NOMO-1 treated with DMSO at 0.1 percent for 48 hours (cell line): ENCODE measurements around the gene CDK5R2.
A peak's percentile ranks its signal among the peaks of the same experiment; 100 is the strongest.
"Not testable (repeated sequence)": the region's sequence is repeated elsewhere in the genome, so short reads cannot be mapped to it uniquely, and the experiment has no call there.

Source experiments
- DNase-seq: peaks from one replicate; lab custom pipeline; 2025; ENCODE audit not compliant: unreplicated experiment; lab: John Stamatoyannopoulos, UW

Gene CDK5R2

GRCh38 chr2:218959141-218959731 is at the start of gene CDK5R2:
TSS of gene CDK5R2 (plus strand) at chr2:218959666. CDS start at chr2:218959821, 155 bp downstream.
- peak; percentile 76 for DNase-seq

- no peak for DNase-seq
Measured at GRCh38 chr2:218910741-218911140, 48.7 kb upstream of the CDK5R2 start.

DNA sequence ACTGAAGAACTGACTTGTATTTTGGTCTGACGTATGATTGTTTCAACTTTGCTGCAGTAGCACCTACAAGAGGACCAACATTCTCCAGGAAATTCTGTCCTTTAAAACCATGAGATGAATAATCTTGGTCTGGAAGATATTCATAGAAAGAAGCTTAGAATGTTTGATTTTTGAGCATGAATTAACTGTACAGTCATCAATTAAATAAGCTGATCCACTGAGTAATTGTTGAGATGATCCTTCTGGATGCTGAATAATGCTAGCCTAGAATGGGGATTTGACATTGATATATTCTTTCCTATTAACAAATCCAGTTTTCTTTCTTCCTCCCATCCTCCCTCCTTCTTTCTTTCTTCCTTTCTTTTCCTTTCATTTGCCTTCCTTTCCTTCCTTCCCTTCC is 39.0 kb upstream of the CDK5R2 start:
- DNase-seq = no peak

- DNase-seq = no peak
Measured at GRCh38 chr2:218924757-218925156, 34.7 kb upstream of the CDK5R2 start.

GRCh38 chr2:218925434-218925833 is 34.0 kb upstream of the CDK5R2 start:
- DNase-seq = no peak

DNA sequence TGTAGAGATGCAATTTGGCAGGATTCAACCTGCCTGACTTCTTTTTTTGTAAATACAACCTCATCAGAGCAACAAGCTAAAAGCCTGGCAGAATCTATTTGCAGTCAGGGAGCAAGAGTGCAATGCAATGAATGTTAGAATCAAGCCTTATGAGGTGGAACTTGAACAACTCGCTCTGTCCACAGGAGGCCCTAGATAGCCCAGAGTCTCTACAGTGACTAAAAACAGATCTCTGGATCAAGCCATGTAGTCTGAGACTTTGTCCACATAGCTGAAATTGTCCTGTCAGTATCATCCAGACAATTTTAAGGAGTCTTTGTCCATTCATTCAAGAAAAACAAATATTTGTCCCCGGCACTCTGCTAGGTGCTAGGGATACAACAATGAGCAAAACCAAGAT is 32.0 kb upstream of the CDK5R2 start:
- DNase-seq = no peak

GRCh38 chr2:218927876-218928275 is 31.6 kb upstream of the CDK5R2 start:
- no peak for DNase-seq

DNA sequence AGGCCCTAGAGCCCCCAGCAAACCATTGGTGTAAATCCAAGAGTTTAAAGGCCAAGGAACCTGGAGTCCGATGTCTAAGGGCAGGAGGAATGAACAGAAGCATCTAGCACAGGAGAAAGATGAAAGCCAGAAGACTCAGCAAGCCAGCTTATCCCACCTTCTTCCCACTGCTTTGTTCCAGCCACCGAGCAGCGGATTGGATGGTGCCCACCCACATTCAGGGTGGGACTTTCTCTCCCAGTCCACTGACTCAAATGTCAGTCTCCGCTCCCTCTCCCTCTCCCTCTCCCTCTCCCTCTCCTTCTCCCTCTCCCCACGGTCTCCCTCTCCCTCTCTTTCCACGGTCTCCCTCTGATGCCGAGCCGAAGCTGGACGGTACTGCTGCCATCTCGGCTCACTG is 29.0 kb upstream of the CDK5R2 start:
- DNase-seq = not testable (repeated sequence)

GRCh38 chr2:218931751-218932150 is 27.7 kb upstream of the CDK5R2 start:
- not testable (repeated sequence) for DNase-seq

DNA sequence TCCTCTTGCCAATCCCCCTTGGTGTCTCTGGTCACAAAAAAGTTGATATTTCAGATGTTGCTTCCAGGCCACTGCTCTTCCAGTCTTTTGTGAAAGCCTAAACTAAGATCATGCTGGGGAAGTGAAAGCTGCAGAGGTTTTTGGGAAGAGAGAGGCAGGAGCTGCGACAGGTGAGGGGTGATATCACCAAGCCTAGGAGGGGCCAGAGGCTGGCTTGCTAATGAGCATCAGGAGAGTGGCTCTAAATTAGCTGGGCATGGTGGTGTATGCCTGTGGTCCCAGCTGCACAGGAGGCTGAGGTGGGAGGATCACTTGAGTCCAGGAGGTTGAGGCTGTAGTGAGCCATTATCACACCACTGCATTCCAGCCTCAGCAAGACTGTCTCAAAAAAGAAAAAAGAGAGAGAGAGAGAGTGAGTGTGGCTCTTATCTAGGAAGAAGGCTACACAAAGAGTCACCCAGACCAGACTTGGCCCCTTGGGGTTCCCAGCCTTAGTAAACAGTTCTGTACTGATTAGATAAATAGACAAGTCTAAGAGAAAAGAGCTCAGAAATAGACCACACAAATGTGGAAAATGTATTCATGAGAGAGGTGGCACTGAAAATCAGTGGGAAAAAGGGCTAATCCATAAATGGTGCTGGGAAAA is 14.6 kb upstream of the CDK5R2 start:
- DNase-seq = no peak

DNA sequence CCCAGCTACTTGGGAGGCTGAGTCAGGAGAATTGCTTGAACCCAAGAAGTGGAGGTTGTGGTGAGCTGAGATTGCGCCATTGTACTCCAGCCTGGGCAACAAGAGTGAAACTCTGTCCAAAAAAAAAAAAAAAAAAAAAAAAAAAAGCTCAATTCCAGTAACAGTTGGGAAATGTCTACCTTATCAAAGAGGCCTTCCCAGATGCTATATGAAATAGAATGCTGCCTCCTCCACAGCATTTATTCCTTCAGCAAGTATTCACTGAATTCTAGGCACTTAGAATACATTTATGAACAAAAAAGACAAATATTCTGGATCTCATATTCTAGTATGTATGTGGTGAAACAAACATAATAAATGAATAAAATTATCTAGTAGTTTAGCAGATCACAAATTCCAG is 12.8 kb upstream of the CDK5R2 start:
- no peak for DNase-seq

DNA sequence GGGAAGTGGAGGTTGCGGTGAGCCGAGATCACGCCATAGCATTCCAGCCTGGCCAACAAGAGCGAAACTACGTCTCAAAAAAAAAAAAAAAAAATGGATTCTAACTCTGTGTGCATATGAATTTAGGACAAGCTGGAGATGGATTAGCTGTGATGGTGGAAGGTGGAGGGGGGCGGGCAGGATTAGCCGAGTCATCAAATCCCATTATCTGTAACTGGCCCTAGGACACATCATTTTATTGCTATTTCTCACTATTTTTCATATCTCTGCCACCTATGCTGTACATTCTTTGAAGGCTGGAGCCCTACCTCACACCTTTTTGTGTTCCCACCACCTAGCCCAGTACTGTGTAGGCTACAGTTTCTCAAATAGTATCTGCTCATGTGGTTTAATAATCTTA is 7.3 kb upstream of the CDK5R2 start:
- no peak for DNase-seq

DNA sequence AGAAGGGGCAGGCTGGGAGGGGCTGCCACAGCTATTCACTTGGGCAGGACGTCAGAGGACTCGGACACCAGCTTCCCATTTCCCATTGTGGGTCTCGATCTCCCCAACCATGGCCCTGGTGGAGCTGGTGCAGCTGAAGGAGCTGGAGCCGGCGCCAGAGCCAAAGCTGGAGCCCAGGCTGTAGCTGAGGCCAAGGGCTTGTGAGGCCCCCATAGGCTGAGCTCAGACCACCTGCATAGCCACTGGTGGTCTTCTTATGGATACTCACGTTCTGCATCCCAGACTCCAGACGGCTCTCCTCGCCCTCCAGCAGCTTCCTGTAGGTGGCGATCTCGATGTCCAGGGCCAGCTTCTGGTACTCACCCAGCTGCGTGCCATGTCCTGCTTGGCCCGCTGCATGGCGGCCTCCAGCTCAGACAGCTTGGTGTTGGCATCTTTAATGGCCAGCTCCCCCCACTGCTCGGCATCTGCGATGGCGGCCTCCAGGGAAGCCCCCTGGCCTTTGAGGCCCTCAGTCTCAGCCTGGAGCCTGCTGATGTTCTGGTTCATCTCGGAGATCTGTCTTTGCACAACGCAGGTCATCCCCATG is 6.0 kb upstream of the CDK5R2 start:
- DNase-seq = no peak

- DNase-seq = no peak
Measured at GRCh38 chr2:218954541-218955300, 4.7 kb upstream of the CDK5R2 start.

- DNase-seq = no peak
Measured at GRCh38 chr2:218956039-218956438, 3.4 kb upstream of the CDK5R2 start.

- no peak for DNase-seq
Measured at GRCh38 chr2:218957671-218958070, 1.8 kb upstream of the CDK5R2 start.

GRCh38 chr2:218958276-218958675 is 1.2 kb upstream of the CDK5R2 start:
- no peak for DNase-seq

DNA sequence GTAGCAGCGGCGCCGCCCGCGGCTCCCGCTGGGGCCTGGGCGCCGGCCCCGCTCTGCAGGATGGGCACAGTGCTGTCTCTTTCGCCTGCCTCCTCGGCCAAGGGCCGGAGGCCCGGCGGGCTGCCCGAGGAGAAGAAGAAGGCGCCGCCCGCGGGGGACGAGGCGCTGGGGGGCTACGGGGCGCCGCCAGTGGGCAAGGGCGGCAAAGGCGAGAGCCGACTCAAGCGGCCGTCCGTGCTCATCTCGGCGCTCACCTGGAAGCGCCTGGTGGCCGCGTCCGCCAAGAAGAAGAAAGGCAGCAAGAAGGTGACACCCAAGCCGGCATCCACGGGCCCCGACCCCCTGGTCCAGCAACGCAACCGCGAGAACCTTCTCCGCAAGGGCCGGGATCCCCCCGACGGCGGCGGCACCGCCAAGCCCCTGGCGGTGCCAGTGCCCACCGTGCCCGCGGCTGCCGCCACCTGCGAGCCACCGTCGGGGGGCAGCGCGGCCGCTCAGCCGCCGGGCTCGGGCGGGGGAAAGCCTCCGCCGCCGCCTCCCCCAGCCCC is 369 bp downstream of the CDK5R2 start:
- DNase-seq = no peak

- no peak for DNase-seq
Measured at GRCh38 chr2:218960309-218961165, 1.1 kb downstream of the CDK5R2 start.

DNA sequence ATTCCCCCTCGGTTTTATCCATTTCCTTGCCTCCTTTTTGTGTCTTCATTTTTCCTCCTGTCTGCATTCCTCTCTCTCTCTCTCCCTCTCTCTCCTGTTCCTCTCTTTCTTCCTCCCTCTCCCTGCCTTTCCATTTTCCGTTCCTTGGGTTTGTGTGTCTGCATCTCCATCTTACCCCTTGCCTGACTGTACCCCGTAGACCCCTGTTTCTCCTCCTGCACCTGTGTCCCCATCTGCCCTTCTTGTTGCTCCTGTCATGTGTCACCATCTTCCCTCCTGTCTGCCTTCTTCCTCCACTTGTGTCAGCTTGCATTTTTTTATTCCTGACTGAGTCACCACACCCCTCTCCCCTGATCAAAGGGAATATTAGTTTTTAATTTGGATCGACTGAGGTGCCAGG is 1.8 kb downstream of the CDK5R2 start:
- DNase-seq = no peak
